AG09309 (cell line): ENCODE measurements around the gene MSRB3.
"Not testable (repeated sequence)": the region's sequence is repeated elsewhere in the genome, so short reads cannot be mapped to it uniquely, and the experiment has no call there.

Experiments
- DNase-seq: peaks from one replicate; pipeline ENCODE4 v3.0.0-alpha.2; 2010; ENCODE audit warnings: low read depth
- H3K4me3 ChIP-seq: 2 replicates; pipeline ENCODE4 v1.5.1; 2011; ENCODE audit warnings: mild to moderate bottlenecking, low read depth, low read length, moderate library complexity; ENCODE audit not compliant: control insufficient read depth
- TF ChIP-seq, protein P1 (sequence below): IDR thresholded peaks from 2 replicates; pipeline ENCODE4 v1.5.1; 2011; ENCODE audit warnings: mild to moderate bottlenecking, low read depth, low read length, inconsistent platforms; ENCODE audit not compliant: insufficient read depth, control insufficient read depth; ENCODE audit errors: missing control alignments

The MSRB3 gene

DNA sequence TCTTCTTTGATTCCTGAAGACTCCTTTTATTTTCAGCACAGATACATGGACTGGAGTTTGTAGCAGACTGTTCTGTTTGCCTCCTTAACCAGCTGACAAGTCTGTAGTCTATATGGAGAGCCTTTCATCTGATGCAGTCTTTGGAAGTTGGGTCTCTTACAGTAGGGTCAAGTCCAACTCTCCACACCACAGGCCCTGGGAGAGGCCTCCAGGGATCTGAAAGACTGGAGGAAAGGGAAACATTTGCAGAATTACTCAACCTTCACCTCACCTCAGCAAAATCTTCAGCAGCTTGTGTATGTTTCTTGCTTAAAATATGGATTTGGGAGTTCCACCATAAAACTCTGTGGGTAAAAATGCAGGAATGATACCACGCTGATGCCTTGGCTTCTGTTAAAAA is 188.4 kb downstream of the MSRB3 start:
- H3K4me3 ChIP-seq = no peak overlapping the region
- DNase-seq = no peak
- TF ChIP-seq, protein P1, sequence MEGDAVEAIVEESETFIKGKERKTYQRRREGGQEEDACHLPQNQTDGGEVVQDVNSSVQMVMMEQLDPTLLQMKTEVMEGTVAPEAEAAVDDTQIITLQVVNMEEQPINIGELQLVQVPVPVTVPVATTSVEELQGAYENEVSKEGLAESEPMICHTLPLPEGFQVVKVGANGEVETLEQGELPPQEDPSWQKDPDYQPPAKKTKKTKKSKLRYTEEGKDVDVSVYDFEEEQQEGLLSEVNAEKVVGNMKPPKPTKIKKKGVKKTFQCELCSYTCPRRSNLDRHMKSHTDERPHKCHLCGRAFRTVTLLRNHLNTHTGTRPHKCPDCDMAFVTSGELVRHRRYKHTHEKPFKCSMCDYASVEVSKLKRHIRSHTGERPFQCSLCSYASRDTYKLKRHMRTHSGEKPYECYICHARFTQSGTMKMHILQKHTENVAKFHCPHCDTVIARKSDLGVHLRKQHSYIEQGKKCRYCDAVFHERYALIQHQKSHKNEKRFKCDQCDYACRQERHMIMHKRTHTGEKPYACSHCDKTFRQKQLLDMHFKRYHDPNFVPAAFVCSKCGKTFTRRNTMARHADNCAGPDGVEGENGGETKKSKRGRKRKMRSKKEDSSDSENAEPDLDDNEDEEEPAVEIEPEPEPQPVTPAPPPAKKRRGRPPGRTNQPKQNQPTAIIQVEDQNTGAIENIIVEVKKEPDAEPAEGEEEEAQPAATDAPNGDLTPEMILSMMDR = no peak

DNA sequence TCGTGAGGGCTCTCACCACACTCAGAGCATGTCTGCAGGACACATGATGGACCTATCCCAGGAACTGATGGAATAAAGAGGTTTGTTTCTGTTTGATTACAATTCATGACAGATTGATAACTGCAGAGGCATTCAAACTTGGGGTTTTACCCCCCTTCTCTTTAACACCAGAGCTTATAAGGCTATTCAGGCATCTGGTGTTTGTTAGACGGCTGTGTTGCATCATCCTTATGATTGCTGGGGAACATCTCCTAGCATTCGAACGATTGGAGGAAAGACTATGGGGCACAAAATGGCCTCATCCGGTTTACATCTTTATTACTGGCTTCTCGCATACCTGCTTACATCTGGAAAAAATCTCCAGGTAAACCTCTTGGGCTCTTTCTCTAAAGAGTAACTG is 191.8 kb downstream of the MSRB3 start:
- TF ChIP-seq, protein P1 = no peak
- H3K4me3 ChIP-seq = no peak overlapping the region
- no peak for DNase-seq

DNA sequence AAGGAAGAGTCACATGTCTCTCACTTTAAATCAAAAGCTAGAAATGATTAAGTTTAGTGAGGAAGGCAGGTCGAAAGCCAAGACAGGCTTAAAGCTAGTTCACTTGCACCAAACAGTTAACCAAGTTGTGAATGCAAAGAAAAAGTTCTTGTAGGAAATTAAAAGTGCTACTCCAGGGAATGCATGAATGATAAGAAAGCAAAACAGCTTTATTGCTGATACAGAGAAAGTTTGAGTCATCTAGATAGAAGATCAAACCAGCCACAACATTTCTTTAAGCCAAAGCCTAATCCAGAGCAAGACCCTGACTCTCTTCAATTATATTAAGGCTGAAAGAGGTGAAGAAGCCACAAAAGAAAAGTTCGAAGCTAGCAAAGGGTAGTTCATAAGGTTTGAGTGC is 193.6 kb downstream of the MSRB3 start:
- TF ChIP-seq, protein P1 = no peak
- H3K4me3 ChIP-seq = no peak overlapping the region
- DNase-seq = no peak

DNA sequence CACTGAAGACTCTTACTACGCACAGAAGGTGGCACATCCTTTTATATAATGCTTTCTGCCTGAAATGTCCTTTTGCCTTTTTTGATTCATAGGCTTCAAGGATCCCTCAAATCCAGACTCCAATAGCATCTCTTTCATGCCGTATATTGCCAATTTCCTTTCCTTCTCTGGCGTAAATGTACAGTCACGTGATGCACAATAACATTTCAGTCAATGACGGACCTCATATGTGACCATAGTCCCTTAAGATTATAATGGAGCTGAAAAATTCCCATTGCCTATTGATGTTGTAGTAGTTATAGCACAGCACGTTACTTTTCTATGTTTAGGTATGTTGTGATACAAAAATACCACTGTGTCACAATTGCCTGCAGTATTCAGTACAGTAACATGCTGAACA is 196.3 kb downstream of the MSRB3 start:
- DNase-seq = no peak
- H3K4me3 ChIP-seq = no peak overlapping the region
- TF ChIP-seq, protein P1 = no peak

DNA sequence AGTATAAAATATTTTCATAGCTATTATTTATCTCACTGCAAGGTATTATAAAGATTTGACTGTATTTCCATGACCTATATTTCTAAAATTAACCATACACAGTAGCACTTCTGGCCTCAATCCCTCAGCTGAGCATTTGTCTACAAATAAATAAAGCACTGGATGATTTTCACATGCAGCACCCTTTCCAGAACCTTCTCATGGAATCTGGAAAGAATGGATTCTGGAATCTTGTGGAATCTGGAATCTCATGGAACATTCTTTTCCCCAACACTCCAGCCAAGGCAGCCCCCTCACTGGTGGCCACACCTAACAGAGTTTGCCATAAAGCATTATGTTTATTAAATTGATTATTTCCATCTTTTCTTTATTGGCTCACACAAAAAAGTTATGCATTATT is 199.2 kb downstream of the MSRB3 start:
- TF ChIP-seq, protein P1 = no peak
- no peak for DNase-seq
- no peak overlapping the region for H3K4me3 ChIP-seq

DNA sequence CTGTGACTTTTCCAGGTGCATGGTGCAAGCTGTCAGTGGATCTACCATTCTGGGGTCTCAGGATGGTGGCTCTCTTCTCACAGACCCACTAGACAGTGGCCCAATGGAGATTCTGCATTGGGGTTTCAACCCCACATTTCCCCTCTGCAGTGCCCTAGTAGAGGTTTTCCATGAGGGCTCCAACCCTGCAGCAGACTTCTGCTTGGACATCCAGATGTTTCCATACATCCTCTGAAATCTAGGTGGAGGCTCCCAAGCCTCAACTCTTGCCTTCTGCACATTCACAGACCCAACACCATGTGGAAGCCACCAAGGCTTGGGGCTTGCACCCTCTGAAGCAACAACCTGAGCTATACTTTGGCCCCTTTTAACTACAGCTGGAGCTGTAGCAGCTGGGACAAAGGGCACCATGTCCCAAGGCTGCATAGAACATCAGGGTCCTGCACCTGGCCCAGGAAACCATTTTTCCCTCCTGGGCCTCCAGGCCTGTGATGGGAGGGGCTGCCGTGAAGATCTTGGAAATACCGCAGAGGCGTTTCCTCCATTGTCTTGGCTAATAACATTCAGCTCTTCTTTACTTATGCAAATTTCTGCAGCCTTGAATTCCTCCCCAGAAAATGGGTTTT is 205.5 kb downstream of the MSRB3 start:
- not testable (repeated sequence) for H3K4me3 ChIP-seq, DNase-seq

DNA sequence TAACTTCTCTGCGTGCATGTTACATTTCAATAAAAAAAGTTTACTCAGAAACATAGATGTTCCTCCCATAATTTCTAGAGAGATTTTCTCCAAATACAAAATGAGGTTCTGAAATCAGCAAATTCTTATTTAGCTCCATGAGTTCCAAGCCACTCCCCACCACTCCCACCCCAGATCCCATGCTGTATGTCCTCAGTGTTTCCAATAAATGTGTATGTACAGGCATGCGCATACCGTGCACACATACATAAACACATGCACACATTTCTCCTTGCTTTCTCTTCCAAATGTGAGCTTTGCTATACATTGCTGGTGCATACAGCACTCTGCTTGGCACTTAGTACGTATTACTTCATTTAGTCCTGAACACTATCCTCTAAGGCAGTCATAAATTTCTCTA is 209.7 kb downstream of the MSRB3 start:
- no peak for DNase-seq
- TF ChIP-seq, protein P1 = no peak
- no peak overlapping the region for H3K4me3 ChIP-seq
